GM12892 (cell line): Measurements from ENCODE around the gene SAMMSON.

Source experiments
- DNase-seq: peaks from one replicate; pipeline ENCODE4 v3.0.0; 2011; ENCODE audit not compliant: insufficient read length
- FAIRE-seq: peaks from 2 replicates; lab custom pipeline; 2011; peaks lifted over from hg19 to GRCh38; lab: Jason Lieb, UNC
- POLR2A ChIP-seq: IDR thresholded peaks from 2 replicates; pipeline ENCODE4 v1.6.1; 2011; ENCODE audit warnings: low read depth, low read length, control low read depth
- POLR2AphosphoS5 ChIP-seq: IDR thresholded peaks from 2 replicates; pipeline ENCODE4 v1.6.1; 2011; ENCODE audit warnings: low read depth, low read length, control low read depth
- TAF1 ChIP-seq: IDR thresholded peaks from 2 replicates; pipeline ENCODE4 v1.6.1; 2011; ENCODE audit warnings: low read depth, mild to moderate bottlenecking, control low read depth, low read length, borderline replicate concordance

The SAMMSON gene

GRCh38 chr3:70067860-70068521, 68.5 kb downstream of the SAMMSON start:
- TF ChIP-seq POLR2AphosphoS5 (no peak), TAF1 (no peak), POLR2A (no peak)
- FAIRE-seq, result no peak
- DNase-seq, result no peak

- no peak for DNase-seq
- no peak for FAIRE-seq
- TF ChIP-seq POLR2AphosphoS5 (no peak), POLR2A (no peak), TAF1 (no peak)
Observed at GRCh38 chr3:70069557-70069956, 70.0 kb downstream of the SAMMSON start.

GRCh38 chr3:70071138-70071537, 71.6 kb downstream of the SAMMSON start:
- DNase-seq (no peak), FAIRE-seq (no peak)
- TF ChIP-seq POLR2A (no peak), TAF1 (no peak), POLR2AphosphoS5 (no peak)

- TF ChIP-seq POLR2AphosphoS5 (no peak), POLR2A (no peak), TAF1 (no peak)
- FAIRE-seq (no peak), DNase-seq (no peak)
Observed at GRCh38 chr3:70072180-70072579, 72.6 kb downstream of the SAMMSON start.

DNA sequence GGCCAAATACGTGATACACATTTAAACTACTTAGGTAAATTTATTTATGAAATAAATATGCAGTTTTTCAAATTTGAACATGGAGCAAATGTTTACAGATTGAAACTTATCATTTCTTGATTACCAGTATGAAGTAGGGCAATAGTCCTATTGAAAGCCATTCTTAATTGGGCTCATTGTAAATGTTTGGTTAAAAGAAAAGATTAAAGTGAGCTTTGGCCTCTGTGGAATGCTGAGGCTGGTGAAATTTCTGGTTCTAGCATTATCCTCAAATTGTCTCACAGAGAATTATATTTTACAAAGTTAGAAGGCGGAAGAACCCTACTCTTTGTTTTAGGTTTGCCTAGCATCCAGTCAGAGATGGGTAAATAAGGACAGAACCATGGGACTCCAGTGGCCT, 73.2 kb downstream of the SAMMSON start:
- no peak for DNase-seq
- no peak for FAIRE-seq

GRCh38 chr3:70075101-70075500, 75.6 kb downstream of the SAMMSON start:
- no peak for TF ChIP-seq TAF1
- no peak for TF ChIP-seq POLR2AphosphoS5
- no peak for TF ChIP-seq POLR2A
- FAIRE-seq, result no peak
- DNase-seq, result no peak

More for the DNA sequence above, 73.2 kb downstream of the SAMMSON start:
- TF ChIP-seq POLR2AphosphoS5 (no peak), TAF1 (no peak)

DNA sequence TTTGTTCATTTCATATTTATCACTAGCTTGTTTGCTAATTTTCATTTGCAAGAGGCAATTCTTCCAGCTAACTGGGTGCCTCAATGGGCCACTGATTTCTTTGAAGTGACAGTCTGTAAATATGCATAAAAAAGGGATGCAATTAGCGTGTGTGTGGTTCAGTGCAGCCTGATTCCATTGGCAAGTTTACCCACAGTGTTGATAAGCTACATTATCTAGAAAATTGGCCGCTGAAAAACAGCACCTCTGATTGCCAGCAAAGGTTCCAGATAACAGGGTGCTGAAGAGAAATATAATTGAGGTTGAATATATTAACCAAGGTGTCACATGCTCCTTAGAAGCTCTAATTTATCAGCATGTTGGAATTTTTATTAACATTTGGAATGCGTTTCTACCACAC, 76.9 kb downstream of the SAMMSON start:
- no peak for FAIRE-seq
- DNase-seq, result no peak
- TF ChIP-seq TAF1 (no peak), POLR2AphosphoS5 (no peak), POLR2A (no peak)

DNA sequence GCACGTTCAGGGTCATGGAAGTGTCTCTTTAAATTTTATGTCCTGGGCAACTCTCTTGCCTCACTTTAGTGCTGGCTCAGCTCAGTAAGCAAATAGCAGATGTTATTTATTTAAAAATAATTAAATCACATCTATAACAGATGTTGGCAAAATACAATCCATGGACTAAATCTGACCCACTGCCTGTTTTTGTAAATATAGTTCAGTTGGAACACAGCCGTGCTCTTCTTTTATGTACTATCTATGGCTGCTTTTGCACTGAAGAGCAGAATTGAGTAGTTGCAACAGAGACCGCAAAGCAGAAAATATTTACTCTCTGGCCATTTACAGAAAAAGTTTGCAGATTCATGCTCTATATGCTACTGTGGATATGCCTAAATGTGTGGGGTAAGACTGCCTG, 79.2 kb downstream of the SAMMSON start:
- FAIRE-seq, result no peak

DNA sequence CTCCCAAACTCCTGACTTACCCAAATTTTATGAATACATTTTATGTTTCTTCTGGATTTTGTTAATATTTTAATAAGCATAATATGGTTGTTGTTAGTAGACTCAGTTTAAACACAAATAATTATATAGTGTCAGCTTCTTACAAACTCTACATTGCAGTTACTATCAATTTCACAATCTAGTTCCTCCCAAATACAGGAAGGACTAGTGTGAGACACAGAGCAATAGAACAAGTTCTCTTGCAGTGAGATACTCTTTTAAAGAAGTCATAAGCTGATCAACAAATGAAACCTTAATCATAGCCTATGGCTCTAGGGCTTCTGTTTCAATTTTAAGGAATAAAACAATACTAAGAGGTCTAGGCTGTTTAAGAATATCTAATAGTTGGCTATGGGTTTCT, 86.1 kb downstream of the SAMMSON start:
- TF ChIP-seq POLR2AphosphoS5 (no peak), TAF1 (no peak), POLR2A (no peak)
- no peak for FAIRE-seq
- no peak for DNase-seq

More for the DNA sequence above, 79.2 kb downstream of the SAMMSON start:
- DNase-seq, result no peak
- TF ChIP-seq POLR2A (no peak), TAF1 (no peak), POLR2AphosphoS5 (no peak)

GRCh38 chr3:70086336-70086735, 86.8 kb downstream of the SAMMSON start:
- DNase-seq (no peak), FAIRE-seq (no peak)
- TF ChIP-seq POLR2AphosphoS5 (no peak), POLR2A (no peak), TAF1 (no peak)

- no peak for DNase-seq
- TF ChIP-seq POLR2AphosphoS5, result no peak
- no peak for TF ChIP-seq POLR2A
- no peak for TF ChIP-seq TAF1
- peak; percentile 14 for FAIRE-seq
Observed at GRCh38 chr3:70090322-70090913, 90.9 kb downstream of the SAMMSON start.

- TF ChIP-seq TAF1 (no peak), POLR2A (no peak), POLR2AphosphoS5 (no peak)
- FAIRE-seq (no peak), DNase-seq (no peak)
Observed at GRCh38 chr3:70094197-70094596, 94.7 kb downstream of the SAMMSON start.

DNA sequence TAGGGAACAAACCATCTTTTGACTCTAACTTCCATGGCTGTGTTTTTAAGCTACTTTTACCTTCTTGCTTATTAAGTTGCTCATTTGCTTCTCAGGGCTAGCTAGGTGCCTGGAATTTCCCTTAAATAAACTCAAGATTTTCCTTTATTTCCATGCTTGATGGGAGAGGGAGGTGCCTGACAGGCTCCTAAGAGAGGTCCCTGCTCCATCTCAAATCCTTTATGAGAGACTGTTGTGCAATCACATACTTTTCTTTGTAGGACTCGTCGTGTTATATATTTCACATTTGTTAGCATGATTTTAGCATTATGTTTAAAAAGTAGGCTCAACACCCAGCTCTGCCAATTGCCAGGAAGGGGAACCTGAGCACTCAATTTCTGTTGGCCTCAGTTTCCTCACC, 95.7 kb downstream of the SAMMSON start:
- no peak for DNase-seq
- FAIRE-seq, result no peak

More for the DNA sequence above, 95.7 kb downstream of the SAMMSON start:
- TF ChIP-seq TAF1, result no peak
- TF ChIP-seq POLR2A, result no peak
- no peak for TF ChIP-seq POLR2AphosphoS5
